Astrocyte (in vitro differentiated cells and primary cell): ENCODE results near the gene CACNG7. TPM values are rescaled to one million over a fixed set of nuclear protein-coding genes. Genes with fewer than 3 reads are reported as not detected.

Experiments used
- DNase-seq: peaks from one replicate; pipeline ENCODE4 v3.0.0-alpha.2; 2010; ENCODE audit warnings: low read depth
- FAIRE-seq: peaks from 2 replicates; lab custom pipeline; 2011; peaks lifted over from hg19 to GRCh38; lab: Jason Lieb, UNC
- H2AFZ ChIP-seq: 2 replicates; pipeline ENCODE4 v1.6.0; 2012; ENCODE audit warnings: low read depth, low read length, inconsistent platforms
- H3K27ac ChIP-seq: 2 replicates; pipeline ENCODE4 v1.5.1; 2011; ENCODE audit warnings: low read depth, low read length, inconsistent platforms
- H3K27me3 ChIP-seq: 2 replicates; pipeline ENCODE4 v1.6.0; 2011; ENCODE audit warnings: low read length, inconsistent platforms; ENCODE audit not compliant: insufficient read depth
- H3K36me3 ChIP-seq: 2 replicates; pipeline ENCODE4 v1.5.1; 2011; ENCODE audit warnings: low read length, inconsistent platforms; ENCODE audit not compliant: insufficient read depth
- H3K4me1 ChIP-seq: 2 replicates; pipeline ENCODE4 v1.5.1; 2011; ENCODE audit warnings: low read length, inconsistent platforms; ENCODE audit not compliant: insufficient read depth
- H3K4me2 ChIP-seq: 2 replicates; pipeline ENCODE4 v1.6.0; 2012; ENCODE audit warnings: low read length, inconsistent platforms
- H3K4me3 ChIP-seq: 2 replicates; pipeline ENCODE4 v1.5.1; 2011; ENCODE audit warnings: low read depth, mild to moderate bottlenecking, low read length, inconsistent platforms; ENCODE audit not compliant: insufficient read depth
- H3K79me2 ChIP-seq: 2 replicates; pipeline ENCODE4 v1.6.0; 2012; ENCODE audit warnings: mild to moderate bottlenecking, low read length, inconsistent platforms; ENCODE audit not compliant: insufficient read depth
- H3K9ac ChIP-seq: 2 replicates; pipeline ENCODE4 v1.6.0; 2012; ENCODE audit warnings: mild to moderate bottlenecking, low read length, inconsistent platforms
- H3K9me3 ChIP-seq: 2 replicates; pipeline ENCODE4 v1.5.1; 2012; ENCODE audit warnings: low read depth, mild to moderate bottlenecking, low read length, inconsistent platforms; ENCODE audit not compliant: insufficient read depth
- H4K20me1 ChIP-seq: 2 replicates; pipeline ENCODE4 v1.6.0; 2012; ENCODE audit warnings: low read length, inconsistent platforms; ENCODE audit not compliant: insufficient read depth
- H3K27ac Mint-ChIP-seq: one replicate; pipeline ENCODE4 v1.8.0; 2021; ENCODE audit warnings: mild to moderate bottlenecking, mixed read lengths; ENCODE audit not compliant: unreplicated experiment
- H3K27me3 Mint-ChIP-seq: one replicate; pipeline ENCODE4 v1.8.0; 2021; ENCODE audit warnings: low read depth, mixed read lengths; ENCODE audit not compliant: unreplicated experiment
- H3K36me3 Mint-ChIP-seq: one replicate; pipeline ENCODE4 v1.8.0; 2021; ENCODE audit warnings: low read depth, mixed read lengths; ENCODE audit not compliant: unreplicated experiment
- H3K4me1 Mint-ChIP-seq: one replicate; pipeline ENCODE4 v1.8.0; 2021; ENCODE audit warnings: low read depth, mixed read lengths; ENCODE audit not compliant: unreplicated experiment
- H3K4me3 Mint-ChIP-seq: one replicate; pipeline ENCODE4 v1.8.0; 2021; ENCODE audit warnings: mild to moderate bottlenecking, moderate library complexity, mixed read lengths; ENCODE audit not compliant: unreplicated experiment
- H3K9me3 Mint-ChIP-seq: one replicate; pipeline ENCODE4 v1.8.0; 2021; ENCODE audit warnings: mild to moderate bottlenecking, mixed read lengths; ENCODE audit not compliant: unreplicated experiment
- CTCF ChIP-seq: IDR thresholded peaks from 2 replicates; pipeline ENCODE4 v1.5.1; 2011; ENCODE audit warnings: low read depth, mild to moderate bottlenecking, inconsistent platforms, low read length, moderate library complexity; ENCODE audit not compliant: insufficient read depth
- EZH2 ChIP-seq: IDR thresholded peaks from 2 replicates; pipeline ENCODE4 v1.6.1; 2012; ENCODE audit warnings: mild to moderate bottlenecking, low read length, inconsistent platforms; ENCODE audit not compliant: insufficient read depth
- total RNA-seq: library from RNA; stranded (reverse); gene quantifications from 2 replicates; pipeline ENCODE4 v1.2.1, GENCODE V29; 2021

CACNG7 gene
- total RNA-seq, 1 donor from 2014 or later = 3.5 TPM

GRCh38 chr19:53867225-53868090 lies 41.6 kb upstream of the CACNG7 start, which contains the start of gene MYADM:
Gene MYADM, plus strand, starts transcription at chr19:53867883. Its CDS starts 5,647 bp downstream, at chr19:53873530.
- peaks cover 2% of the 10 kb centered on the region for H3K27me3 Mint-ChIP-seq
- Histone ChIP-seq H4K20me1 (peaks cover 21% of the 10 kb centered on the region), H3K4me2 (peak within 1 kb of the TSS; percentile 94), H3K4me1 (peaks cover 14% of the 10 kb centered on the region), H3K36me3 (peaks cover 1% of the 10 kb centered on the region), H3K27ac (peak within 1 kb of the TSS; percentile 96), H2AFZ (no peak within 1 kb of the TSS), H3K27me3 (no peaks in the 10 kb centered on the region), H3K9ac (peak within 1 kb of the TSS; percentile 99), H3K4me3 (peak within 1 kb of the TSS; percentile 95), H3K79me2 (peaks cover 39% of the 10 kb centered on the region), H3K9me3 (no peaks in the 10 kb centered on the region)
- peaks cover 13% of the 10 kb centered on the region for H3K4me1 Mint-ChIP-seq
- FAIRE-seq = no peak
- peak within 1 kb of the TSS; percentile 99 for H3K27ac Mint-ChIP-seq
- no peak for TF ChIP-seq EZH2
- TF ChIP-seq CTCF = no peak
- DNase-seq = peak; percentile 94
- H3K4me3 Mint-ChIP-seq = peak within 1 kb of the TSS; percentile 99
- no peaks in the 10 kb centered on the region for H3K9me3 Mint-ChIP-seq
- H3K36me3 Mint-ChIP-seq = no peaks in the 10 kb centered on the region

GRCh38 chr19:53868091-53868891 lies 40.8 kb upstream of the CACNG7 start:
- Mint-ChIP-seq H3K27ac (peak overlapping the region; percentile 99), H3K4me1 (peaks cover 13% of the 10 kb centered on the region), H3K9me3 (no peaks in the 10 kb centered on the region), H3K36me3 (peaks cover 4% of the 10 kb centered on the region), H3K4me3 (peak overlapping the region; percentile 99), H3K27me3 (no peaks in the 10 kb centered on the region)
- Histone ChIP-seq H3K27me3 (no peaks in the 10 kb centered on the region), H3K9me3 (no peaks in the 10 kb centered on the region), H3K4me2 (peak overlapping the region; percentile 94), H3K36me3 (peaks cover 6% of the 10 kb centered on the region), H4K20me1 (peaks cover 29% of the 10 kb centered on the region), H3K9ac (peak overlapping the region; percentile 99), H3K27ac (peak overlapping the region; percentile 93), H2AFZ (no peak overlapping the region), H3K4me1 (peaks cover 14% of the 10 kb centered on the region), H3K4me3 (peak overlapping the region; percentile 95), H3K79me2 (peaks cover 45% of the 10 kb centered on the region)
- FAIRE-seq (no peak), DNase-seq (no peak)
- TF ChIP-seq CTCF = no peak
- no peak for TF ChIP-seq EZH2
